NCI-H2081 (cell line): ENCODE measurements around the gene CTNNA3.
"Not testable (repeated sequence)": the region's sequence is repeated elsewhere in the genome, so short reads cannot be mapped to it uniquely, and the experiment has no call there.

Source experiments
- DNase-seq, 2 experiments: peaks; one replicate each; lab custom pipeline; 2025; lab: John Stamatoyannopoulos, UW

The CTNNA3 gene

DNA sequence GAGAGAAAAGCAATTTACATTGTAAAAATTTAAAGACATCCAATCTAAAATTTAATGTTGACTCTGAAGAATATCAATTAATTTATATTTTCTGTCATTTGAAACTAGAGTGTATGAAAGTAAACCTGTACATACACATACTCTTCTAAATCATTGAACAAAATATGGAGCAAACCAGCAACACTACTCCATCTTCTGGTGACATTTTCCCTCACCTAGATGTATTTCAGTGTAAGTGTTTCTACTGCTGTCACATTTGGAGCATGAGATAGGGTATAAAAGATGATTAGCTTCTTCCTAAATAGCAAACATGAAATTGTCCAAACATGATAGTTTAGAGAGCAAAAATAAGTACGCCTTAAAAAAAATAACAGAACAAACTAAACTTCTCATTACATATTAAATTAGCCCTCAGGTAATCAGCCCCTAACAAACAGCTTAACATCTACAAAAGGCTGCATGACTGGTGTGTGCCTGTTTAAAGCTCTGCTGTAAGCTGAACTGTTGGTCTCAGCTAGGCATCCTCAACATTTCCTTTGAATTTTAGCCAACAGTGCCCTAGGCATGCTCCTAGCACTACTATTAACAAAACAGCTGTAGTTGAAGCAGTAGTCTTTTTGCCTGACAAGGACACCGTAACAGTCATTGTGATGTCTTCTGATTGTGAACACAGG, 189.8 kb downstream of the CTNNA3 start:
- peak; percentile 0 to 31 for DNase-seq

- no peak for DNase-seq
Observed at GRCh38 chr10:67492317-67493019, 203.5 kb downstream of the CTNNA3 start.

- DNase-seq, result no peak
Observed at GRCh38 chr10:67487906-67488619, 207.9 kb downstream of the CTNNA3 start.

DNA sequence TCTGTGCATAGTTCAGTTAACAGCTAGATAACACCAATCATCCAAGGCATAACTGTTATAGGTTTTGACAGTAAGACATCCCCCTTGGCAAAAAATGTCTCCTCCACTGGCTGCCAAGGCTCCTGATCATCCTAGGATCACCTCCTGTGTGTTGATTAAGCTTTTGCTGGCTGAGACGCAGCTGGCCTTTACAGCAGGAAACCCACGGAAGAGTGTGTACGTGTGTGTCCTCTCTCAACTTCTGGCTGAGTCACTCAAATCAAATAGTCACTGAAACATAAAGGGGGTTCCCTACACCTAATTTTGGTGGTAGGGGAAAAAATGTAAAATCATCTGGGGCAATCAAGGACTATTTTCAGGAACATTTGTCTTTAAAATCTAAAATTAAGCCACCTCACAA, 208.8 kb downstream of the CTNNA3 start:
- no peak for DNase-seq

GRCh38 chr10:67477868-67478267, 218.1 kb downstream of the CTNNA3 start:
- DNase-seq, result no peak

DNA sequence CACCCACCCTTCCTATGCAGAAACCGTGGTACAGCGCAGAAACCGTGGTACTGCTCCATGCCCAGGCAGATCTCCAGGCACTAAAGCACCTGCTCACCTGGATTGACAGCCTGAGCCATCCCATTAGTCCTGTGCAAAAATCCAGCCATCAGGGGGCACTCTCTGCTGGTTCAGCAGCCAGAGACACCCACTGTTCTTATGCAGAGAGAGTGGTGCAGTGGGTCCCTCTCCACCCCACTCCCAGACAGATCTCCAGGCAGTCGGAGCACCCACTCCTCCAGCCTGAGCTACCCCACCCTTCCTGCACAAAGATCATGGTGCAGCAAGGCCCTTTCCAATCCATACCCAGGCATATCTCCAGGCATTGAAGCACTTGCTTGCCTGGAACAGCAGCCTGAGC, 219.8 kb downstream of the CTNNA3 start:
- no peak for DNase-seq

GRCh38 chr10:67473850-67474633, 222.0 kb downstream of the CTNNA3 start:
- no peak for DNase-seq

- DNase-seq, result no peak
Observed at GRCh38 chr10:67471022-67471421, 225.0 kb downstream of the CTNNA3 start.

GRCh38 chr10:67464278-67464677, 231.7 kb downstream of the CTNNA3 start:
- no peak for DNase-seq

DNA sequence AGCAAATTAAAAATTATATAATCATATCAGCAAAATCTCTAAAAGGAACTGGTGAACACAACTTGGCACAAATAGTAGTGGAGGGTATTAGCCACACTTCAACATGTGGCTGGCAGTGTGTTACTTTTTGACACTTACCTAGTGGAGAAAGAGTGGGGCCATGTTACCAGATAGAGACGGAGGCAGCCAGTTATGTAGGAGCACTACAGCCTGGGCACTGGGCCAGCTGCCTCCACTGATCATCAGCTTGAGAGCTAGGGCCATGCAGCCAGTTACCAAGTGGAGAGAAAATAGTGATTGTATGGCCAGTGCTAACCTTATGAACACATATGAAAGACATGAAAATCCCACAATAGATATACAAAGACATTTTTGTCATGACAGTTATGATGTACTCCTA, 243.1 kb downstream of the CTNNA3 start:
- no peak for DNase-seq

- DNase-seq, result no peak
Observed at GRCh38 chr10:67438605-67439304, 257.2 kb downstream of the CTNNA3 start.

- no peak for DNase-seq
Observed at GRCh38 chr10:67433276-67433675, 262.7 kb downstream of the CTNNA3 start.

DNA sequence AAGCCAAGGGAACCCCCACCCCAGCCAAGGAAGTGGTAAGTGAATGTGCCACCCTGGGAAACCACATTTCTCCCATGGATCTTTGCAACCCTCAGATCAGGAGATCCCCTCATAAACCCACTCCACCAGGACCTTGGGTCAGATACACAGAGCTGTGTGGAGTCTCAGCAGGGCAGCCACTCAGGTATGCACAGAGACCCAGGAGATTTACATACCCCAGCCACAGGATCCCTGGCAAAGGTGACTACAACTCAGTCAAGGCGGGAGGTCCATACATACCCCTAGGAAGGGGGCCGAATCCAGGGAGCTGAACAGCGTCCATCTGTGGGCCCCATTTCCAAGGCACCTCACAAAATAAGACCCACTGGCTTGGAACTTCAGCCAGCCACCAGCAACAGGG, 293.4 kb downstream of the CTNNA3 start:
- DNase-seq, result no peak

GRCh38 chr10:67401711-67402110, 294.3 kb downstream of the CTNNA3 start:
- no peak for DNase-seq

DNA sequence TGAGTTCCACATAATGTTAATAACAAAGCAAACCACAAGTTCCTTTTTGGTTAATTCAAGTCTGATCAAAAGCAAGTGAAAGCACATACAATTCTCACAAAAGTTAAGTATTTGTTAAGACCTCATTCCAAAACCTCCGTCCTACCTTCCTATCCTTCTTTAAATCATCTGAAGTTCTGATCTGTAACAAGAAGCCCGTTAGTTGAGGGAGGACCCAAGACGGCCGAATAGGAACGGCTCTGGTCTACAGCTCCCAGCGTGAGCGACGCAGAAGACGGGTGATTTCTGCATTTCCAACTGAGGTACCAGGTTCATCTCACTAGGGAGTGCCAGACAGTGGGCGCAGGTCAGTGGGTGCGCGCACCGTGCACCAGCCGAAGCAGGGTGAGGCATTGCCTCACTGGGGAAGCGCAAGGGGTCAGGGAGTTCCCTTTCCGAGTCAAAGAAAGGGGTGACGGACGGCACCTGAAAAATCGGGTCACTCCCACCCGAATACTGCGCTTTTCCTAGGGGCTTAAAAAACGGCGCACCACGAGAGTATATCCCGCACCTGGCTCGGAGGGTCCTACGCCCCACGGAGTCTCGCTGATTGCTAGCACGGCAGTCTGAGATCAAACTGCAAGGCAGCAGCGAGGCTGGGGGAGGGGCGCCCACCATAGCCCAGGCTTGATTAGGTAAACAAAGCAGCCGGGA, 309.0 kb downstream of the CTNNA3 start:
- not testable (repeated sequence) for DNase-seq

DNA sequence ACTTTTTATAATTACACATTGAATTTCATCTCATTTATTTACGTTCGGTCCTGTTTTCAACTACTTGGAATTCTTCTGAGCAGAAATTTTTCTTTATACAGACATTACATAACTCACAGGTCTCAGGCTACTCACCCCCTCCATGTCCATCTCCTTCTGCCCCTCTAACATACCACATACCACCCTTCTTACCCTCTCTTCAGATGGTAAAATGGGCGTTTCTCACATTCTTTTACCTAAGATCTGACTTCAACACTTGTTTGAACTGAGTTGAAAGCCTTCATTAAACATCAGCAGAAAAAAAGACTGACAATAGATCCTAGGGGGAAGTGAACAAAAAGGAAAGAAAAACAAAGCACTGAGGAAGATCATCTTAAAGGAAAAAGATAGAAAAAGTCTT, 309.7 kb downstream of the CTNNA3 start:
- DNase-seq, result no peak

GRCh38 chr10:67385566-67385965, 310.4 kb downstream of the CTNNA3 start:
- no peak for DNase-seq

GRCh38 chr10:67385089-67385488, 310.9 kb downstream of the CTNNA3 start:
- no peak for DNase-seq

- DNase-seq, result no peak
Observed at GRCh38 chr10:67331121-67331910, 364.7 kb downstream of the CTNNA3 start.
